Dermis blood vessel endothelial cell (primary cell): Measurements from ENCODE around the gene RHOT1. TPM values are rescaled to one million over a fixed set of nuclear protein-coding genes. Genes with fewer than 3 reads are reported as not detected.
"Not testable (repeated sequence)": the region's sequence is repeated elsewhere in the genome, so short reads cannot be mapped to it uniquely, and the experiment has no call there.

Source experiments
- DNase-seq: peaks from one replicate; pipeline ENCODE4 v3.0.0; 2010
- total RNA-seq: library from RNA; depleted of rRNA; stranded (reverse); fragments of >200 nt; gene quantifications from 2 replicates; pipeline ENCODE4 v1.2.3, GENCODE V29; 2014

RHOT1 gene
- total RNA-seq, 1 donor from 2014 or later, result 40.3 TPM

DNA sequence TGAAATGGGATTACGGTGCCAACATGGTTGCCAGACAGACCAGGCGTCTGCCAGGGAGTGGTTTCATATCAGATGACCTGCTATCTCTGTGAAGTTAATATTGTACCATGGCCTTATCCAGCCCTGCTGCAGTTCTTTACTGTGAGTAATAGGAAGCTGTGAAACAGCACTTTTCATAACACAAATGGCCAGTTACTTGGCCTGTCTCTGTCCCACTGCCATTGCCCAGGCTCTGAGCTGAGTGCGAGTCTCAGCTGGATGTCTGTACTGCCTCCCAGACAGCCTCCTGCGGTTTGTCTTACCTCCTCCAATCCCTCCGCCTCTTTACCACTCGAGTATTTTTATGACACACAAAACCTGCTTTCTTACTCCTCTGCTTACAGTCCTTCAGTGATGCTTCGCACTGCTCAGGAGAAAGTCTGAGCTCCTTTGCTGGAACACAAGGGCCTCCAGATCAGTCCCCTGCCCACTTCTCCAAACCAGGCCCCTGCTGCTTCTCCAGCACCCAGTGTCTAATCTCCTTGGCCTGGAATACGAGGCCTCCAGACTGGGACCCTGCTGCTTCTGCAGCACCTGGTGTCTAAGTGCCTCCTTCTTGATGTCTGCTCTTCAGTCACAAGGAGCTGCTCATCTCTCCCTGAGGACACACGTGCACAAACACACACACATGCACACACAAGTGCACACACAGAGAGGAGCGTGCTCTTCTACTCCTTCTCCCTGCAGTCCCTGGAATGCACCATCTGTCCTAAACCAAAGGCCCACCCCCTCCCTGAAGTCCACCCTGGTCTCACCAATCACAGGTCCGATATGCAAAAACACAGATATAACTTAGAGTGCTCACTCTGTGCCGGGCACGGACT is 17.1 kb upstream of the RHOT1 start:
- no peak for DNase-seq

DNA sequence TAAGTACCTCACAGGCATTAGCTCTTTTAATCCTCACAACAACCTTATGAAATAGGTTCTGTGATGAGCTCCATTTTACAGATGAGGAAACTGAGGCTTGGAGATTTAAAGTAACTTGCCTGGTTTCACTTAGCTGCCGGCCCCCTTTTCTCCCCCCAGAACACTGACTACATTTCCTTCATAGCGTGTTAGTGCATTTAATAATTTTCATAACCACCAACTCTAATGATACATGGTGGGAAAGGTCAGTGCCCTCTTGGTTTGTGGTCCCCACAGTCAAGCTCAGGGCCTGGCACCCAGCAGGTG is 16.5 kb upstream of the RHOT1 start:
- no peak for DNase-seq

- DNase-seq, result no peak
Observed at GRCh38 chr17:32126325-32126724, 16.0 kb upstream of the RHOT1 start.

GRCh38 chr17:32126746-32127145 is 15.6 kb upstream of the RHOT1 start:
- DNase-seq, result no peak

DNA sequence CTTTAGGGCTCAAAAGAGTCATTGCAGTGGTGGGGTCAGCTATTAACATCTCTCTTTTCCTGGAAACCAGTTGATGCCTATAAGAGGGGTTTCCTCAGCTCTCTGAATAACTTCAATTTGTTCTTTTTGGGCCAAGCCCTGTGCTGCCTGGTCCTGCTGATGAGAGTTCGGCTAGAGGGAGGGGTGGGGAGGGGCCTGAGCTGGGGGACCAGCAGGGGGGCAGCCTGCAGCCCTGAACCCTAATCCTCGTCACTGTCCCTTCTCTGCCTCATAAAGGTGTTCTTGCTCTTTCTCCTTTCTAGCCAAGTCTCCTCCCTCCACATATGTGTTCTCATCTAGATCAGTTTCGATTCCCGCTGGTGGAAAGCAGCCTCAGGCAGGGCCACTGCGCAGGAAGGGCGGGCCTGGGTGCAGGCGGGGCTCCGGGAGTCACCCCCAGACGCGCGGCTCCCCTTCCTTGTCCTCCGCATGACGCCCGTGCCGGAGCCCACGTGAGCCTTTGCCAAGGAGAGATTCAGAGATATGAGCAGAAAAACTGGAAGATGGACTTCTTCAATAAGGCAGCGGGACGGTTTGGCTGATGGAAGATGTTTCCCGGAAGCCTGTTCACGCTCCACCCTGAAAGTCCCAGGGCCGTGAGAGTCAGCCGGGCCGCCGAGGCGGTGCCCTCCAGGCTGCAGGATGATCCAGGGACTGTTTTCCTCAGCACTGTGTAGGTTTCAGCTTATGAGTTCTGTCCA is 15.0 kb upstream of the RHOT1 start:
- DNase-seq, result peak; percentile 69

- DNase-seq, result not testable (repeated sequence)
Observed at GRCh38 chr17:32128470-32128869, 13.8 kb upstream of the RHOT1 start.

- peak; percentile 41 for DNase-seq
Observed at GRCh38 chr17:32135497-32136117, 6.7 kb upstream of the RHOT1 start.

DNA sequence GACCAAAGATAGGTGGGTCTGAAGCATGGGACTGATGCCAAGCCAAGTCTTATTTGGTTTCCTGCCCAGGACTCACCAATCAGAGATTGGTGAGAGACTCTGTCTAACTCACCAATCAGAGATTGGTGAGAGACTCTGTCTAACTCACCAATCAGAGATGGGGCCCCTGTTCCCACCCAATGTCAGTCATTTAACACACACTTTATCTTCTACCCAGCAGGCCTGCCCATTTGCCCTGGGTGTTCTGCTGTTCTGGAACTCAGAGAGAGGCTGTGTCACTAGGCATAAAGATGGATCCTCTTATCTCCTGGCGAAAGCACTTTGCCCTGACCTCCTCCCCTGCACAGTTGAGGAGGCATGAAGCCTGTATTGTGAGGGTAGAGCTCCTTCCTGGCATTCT is 5.4 kb upstream of the RHOT1 start:
- DNase-seq, result no peak

- DNase-seq, result not testable (repeated sequence)
Observed at GRCh38 chr17:32139504-32139903, 2.8 kb upstream of the RHOT1 start.

DNA sequence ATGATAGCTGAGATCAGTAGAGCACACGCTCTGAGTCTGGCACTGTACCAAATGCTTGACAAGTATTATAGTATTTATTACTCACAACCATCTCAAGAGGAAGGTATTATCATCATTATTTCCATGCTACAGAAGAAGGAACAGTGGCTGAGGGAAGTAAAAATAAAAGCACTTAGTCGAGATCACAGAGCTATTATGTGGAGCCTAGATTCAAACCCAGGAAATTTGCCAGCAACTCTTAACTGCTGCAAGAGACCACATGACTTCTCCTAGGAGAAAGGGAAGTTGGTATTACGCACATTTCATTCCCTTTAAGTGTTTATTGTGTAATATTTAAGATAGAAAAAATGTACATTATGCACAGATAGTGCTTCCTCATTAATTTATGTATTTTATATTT is 1.0 kb upstream of the RHOT1 start:
- peak; percentile 87 for DNase-seq

- no peak for DNase-seq
Observed at GRCh38 chr17:32141679-32142037, 644 bp upstream of the RHOT1 start.

- peak; percentile 52 for DNase-seq
Observed at GRCh38 chr17:32142857-32143526, 690 bp downstream of the RHOT1 start.

DNA sequence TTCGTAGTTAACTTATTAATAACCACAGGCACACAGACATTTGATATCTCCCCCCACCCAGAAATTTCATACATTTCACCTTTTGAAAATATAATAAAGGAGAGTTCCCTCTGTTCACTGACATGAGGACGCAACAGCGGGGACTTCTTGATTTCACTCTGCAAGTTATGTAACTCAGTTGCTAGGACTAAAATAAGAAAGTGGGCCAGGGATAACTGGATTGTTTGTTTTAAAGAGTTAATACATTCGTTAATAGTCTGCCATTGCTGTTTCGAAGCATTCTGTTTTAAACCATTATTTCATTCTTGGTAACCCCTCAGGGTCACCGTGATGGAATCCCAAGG is 1.2 kb downstream of the RHOT1 start:
- DNase-seq, result no peak

DNA sequence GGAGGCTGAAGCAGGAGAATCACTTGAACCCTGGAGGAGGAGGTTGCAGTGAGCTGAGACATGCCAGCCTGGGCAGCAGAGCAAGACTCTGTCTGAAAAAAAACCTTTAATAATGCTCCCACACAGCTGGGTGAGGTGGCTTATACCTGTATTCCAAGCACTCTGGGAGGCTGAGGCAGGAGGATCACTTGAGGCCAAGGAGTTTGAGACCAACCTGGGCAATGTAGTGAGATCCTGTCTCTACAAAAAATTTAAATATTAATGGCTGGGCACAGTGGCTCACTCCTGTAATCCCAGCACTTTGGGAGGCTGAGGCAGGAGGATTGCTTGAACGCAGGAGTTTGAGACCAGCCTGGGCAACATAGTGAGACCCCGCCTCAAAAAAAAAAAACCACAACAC is 2.1 kb downstream of the RHOT1 start:
- not testable (repeated sequence) for DNase-seq

- DNase-seq, result no peak
Observed at GRCh38 chr17:32148351-32148750, 6.0 kb downstream of the RHOT1 start.

GRCh38 chr17:32150358-32150757 is 8.1 kb downstream of the RHOT1 start:
- DNase-seq, result no peak

GRCh38 chr17:32152130-32152529 is 9.8 kb downstream of the RHOT1 start:
- no peak for DNase-seq

DNA sequence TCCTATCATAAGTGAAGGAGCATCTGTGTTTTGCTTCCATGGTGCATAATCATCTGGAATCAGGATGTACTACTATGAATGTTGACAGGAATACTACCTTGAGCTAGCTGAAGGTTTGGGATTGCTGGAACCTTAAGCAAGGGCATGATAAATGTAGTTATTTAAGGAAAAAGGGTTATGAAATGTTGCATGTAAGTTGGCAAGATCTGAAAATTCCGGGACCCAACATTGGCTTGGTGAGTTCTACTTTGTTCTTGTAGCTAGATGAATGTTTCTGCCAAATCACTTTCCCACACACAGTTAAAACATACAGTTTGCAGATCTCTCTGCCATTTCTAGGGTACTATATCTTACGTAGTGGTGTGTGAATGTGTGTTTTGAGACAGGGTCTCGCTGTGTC is 13.6 kb downstream of the RHOT1 start:
- no peak for DNase-seq

- DNase-seq, result no peak
Observed at GRCh38 chr17:32156656-32157055, 14.4 kb downstream of the RHOT1 start.

DNA sequence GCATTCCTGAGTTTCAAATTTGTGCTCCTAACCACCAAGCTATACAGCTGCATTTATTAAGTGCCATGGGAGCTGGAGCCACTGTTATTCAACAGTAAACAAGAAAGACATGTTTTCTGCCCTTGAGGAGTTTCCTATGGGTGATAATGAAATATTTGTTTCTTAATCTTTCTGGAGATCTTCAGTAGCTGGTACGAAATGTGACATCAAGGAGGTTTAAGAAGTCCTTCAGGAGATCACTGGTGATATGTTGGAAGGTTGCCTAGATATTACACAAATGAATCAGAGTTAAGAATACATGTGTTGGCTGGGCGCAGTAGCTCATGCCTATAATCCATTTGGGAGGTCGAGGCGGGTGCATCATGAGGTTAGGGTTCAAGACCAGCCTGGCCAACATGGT is 14.9 kb downstream of the RHOT1 start:
- DNase-seq, result peak; percentile 13

- DNase-seq, result no peak
Observed at GRCh38 chr17:32158870-32159585, 16.7 kb downstream of the RHOT1 start.

DNA sequence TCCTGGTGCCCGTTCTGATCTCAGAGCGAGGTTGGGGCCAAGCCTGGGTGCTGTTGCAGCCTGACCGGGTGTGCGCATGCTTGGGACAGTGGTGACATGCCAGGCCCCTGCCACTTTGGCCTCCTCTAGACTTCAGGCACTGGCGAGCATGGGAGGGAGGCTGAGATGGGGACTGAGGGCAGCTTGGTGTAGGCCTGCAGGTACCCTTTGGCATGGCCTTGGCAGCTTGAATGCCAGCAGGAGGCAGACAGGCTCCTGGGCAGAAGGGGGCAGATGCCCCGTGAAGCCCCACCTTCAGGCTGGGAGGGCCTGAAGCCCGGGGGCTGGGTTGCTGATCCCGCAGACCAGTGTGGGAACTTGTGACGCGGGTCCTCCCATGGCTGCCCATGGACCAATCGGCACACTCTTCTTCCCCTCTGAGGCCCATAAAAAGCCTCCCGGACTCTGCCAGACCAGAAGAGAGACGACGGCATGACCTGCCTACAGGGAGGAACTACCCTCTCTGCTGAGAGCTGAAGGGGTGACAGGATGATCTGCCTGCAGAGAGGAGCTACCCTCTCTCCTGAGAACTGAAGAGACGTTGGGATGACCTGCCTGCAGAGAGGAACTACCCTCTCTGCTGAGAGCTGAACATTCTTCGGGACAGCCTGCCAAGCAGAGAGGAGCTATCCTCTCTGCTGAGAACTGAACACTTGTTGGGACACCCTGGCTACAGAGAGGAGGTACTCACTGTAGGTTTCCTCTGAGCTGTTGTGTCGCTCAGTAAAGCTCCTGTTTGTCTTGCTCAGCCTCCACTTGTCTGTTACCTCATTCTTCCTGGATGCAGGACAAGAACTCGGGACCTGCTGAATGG is 17.5 kb downstream of the RHOT1 start:
- no peak for DNase-seq
